Nucleus accumbens (tissue), 56 donors: ENCODE measurements around the gene SLC13A3.
A peak's percentile ranks its signal among the peaks of the same experiment; 100 is the strongest.

Experiments used
- DNase-seq, 56 donors: peaks; one replicate each; lab custom pipeline; 2025; lab: John Stamatoyannopoulos, UW

Gene SLC13A3

GRCh38 chr20:46638134-46638897 is 12.9 kb downstream of the SLC13A3 start:
- peak in 35 of 56 donors; percentile 12 to 72 (median 43) for DNase-seq

DNA sequence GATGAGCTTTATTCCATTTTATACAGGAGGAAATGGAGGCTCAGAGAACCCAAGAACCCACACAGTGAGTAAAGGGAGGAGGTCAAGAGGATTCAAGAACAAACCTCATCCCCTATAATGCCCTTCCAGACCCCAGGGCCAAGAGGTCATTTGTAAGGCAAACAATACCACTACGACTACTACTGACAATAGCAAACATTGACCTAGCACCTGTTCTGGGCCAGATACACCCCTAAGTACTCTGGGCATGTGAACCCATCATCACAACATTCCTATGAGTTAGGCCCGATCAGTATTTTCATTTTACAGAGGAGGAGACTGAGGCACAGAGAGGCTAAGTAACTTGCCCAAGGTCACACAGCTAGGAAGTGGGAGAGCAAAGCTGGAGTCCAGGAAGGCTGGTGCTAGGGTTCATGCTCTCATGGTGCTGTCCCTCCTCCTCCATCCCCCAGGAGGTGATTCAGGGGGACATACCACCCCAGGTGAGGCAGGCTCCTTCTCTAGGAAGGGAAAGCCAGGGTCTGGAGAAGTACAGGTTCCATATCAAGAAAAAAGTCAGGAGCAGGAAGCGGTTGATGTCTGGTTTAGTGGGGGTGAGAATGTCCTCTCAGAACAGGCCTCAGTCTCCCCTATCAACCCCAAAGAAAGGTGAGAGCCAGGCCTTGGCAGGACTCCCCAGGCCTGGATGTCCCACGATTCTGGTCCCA is 13.7 kb downstream of the SLC13A3 start:
- no peak for DNase-seq

- peak in 5 of 56 donors; percentile 6 to 26 (median 16) for DNase-seq
Measured at GRCh38 chr20:46637020-46637419, 14.2 kb downstream of the SLC13A3 start.

- no peak for DNase-seq
Measured at GRCh38 chr20:46636514-46636913, 14.7 kb downstream of the SLC13A3 start.

- DNase-seq, result peak in 1 of 56 donors; percentile 30
Measured at GRCh38 chr20:46635514-46636136, 15.6 kb downstream of the SLC13A3 start.

DNA sequence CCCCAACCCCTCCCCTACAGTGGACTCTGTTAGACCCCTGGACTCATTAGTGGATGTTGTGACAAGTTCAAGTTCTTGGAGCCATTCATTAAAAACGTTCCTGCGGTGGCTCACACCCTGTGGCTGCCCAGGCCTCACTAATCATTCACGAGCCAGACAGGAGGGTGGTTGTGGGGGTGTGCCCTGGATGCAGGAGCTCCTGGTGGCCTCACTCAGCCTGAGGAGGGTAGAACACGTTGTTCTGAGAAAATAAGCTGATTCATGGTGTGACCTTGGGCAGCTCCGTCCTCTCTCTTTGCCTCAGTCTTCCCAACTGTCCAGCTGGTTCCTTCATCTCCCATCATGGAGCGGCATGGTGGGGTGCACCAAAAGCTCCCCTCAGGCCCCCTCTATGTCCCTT is 16.7 kb downstream of the SLC13A3 start:
- no peak for DNase-seq

DNA sequence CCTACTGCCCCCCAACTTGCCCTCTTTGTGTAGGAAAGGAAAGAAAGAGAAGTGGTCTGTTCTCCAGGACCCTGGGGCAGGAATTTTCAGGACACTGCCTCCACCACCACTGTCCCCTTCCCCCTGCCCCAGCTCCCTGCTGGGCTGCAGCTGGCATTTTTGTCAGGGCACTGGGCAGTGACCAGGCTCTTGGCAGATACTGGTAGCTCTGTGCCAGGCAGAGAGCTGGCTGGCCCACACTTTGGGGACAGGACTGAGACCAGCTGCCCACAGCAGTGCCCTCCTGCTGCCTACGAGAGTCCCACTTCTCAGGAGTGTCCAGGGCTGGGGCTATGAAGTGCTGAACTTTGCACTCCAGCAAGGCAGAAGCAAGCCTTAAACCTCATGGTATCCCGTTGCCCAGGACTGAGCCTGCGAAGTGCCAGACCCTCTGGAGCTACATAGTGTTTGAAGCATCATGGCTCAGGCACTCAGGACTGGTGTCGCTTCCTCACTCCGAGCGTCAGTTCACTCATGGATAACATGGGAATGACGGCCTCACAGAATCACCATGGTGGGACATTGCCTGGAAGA is 19.3 kb downstream of the SLC13A3 start:
- peak in 43 of 56 donors; percentile 12 to 86 (median 49) for DNase-seq

- peak in 5 of 56 donors; percentile 11 to 46 (median 17) for DNase-seq
Measured at GRCh38 chr20:46631212-46631869, 19.9 kb downstream of the SLC13A3 start.

DNA sequence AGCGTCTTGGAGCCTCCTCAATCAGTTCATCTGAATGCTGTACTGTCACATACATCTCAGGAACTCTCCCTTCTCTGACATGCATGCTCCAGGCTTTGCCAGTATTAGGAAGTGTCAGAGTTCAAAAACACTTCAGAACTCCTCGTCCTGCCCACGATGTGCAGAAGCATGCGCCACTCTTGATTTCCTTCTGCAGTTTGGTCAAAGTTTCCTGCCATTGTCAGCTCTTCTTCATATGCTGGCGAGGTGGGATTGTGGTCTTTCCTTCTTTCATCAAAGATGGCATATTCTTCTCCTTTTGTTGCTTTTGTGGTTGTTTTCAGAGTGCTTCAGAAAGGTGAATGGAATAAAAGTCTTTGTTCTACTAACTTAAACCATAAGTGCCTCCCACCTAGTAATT is 21.0 kb downstream of the SLC13A3 start:
- no peak for DNase-seq

DNA sequence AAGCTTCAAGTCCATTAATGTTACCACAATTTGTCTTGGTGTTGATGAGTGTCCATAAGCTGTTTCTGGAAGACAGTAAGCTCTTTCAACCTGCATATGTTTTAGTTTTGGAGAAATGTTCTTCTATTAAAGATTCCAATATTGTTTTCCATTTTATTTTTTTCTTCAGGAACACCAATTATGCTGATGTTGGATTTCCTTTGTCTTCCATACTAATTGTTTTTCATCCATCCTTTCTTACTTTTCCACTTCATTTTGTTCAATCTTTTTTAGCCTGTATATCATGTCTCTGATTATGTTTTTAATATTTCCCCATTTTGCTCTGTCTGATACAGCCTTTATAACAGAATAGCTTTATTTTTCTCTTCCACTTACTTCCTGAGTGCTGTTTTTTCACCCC is 21.9 kb downstream of the SLC13A3 start:
- no peak for DNase-seq

- peak in 1 of 56 donors; percentile 8 for DNase-seq
Measured at GRCh38 chr20:46627234-46627633, 24.0 kb downstream of the SLC13A3 start.

DNA sequence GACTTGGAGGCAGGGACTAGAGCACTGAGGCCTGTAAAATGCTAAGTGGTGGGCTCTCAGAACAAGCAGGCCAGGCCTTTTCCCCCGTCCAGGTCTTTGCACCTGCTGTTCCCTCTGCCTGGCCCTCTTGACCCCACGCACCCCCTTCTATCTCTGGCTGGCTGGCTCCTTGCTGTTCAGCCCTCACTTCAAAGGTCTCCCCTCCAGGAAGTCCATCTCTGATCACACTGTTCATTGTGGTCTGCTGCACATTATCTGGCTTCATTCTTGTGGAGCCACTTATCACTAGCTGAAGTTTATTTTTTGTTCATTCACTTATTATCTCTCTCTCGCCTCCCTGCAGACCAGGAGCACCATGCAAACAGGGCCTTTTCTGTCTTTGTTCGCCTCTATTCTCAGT is 24.5 kb downstream of the SLC13A3 start:
- no peak for DNase-seq

- DNase-seq, result no peak
Measured at GRCh38 chr20:46625875-46626373, 25.3 kb downstream of the SLC13A3 start.

DNA sequence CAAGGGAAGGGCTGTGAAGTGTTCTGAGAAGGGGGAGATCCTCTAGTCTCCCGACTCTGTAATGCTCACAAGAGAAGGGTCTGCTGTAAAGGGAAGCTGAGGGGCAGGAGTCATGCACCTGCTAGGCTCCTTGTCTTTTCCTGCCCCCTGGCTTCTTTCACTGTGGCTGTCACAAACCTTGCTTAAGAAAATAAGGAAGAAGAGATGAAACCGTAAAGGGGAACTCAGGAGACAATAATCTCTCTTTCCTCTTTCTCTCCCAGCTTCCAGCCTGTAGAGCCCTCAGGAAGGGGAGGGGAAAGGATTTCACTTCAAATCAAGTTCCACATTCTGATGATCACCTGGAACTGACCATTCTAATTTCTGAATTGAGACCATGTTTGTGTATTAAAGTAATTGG is 26.3 kb downstream of the SLC13A3 start:
- no peak for DNase-seq

DNA sequence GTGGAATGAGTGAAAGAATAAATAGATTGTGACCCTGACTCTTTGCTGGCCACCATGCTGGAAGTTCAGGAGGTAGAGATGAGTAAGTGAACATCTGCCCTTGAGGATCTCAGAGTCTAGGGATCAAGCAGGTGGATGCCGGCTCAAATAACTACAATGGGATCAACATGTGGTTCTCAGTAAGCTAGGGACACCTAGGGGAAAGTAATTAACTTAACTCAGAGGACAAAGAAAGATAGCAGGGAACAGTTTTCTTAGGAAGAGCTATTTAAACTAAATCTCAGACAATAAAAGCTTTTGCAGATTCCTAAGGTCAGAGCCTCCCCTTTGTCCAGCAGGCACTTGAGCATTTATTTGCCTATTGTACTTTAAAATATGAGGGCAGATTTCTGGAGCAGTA is 29.1 kb downstream of the SLC13A3 start:
- DNase-seq, result no peak

GRCh38 chr20:46621492-46621891 is 29.8 kb downstream of the SLC13A3 start:
- DNase-seq, result no peak

DNA sequence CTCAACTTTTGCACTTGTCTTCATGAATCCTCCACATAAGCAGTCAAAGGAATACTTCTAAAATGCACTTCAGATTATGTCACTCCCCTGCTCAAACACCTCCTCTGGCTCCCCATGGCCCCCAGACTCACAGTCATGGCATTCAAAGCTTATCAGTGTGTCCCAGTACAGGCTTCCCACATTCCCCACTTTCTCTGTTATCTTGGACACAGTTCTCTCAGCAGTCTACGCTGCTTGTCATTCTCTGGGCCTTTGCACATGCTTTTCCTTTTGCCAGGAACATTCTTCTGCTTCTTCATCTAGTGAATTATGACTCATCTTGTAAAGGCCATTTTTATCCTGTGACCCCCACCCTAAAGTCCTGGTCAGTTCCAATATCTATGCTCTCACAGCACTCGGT is 31.8 kb downstream of the SLC13A3 start:
- no peak for DNase-seq

DNA sequence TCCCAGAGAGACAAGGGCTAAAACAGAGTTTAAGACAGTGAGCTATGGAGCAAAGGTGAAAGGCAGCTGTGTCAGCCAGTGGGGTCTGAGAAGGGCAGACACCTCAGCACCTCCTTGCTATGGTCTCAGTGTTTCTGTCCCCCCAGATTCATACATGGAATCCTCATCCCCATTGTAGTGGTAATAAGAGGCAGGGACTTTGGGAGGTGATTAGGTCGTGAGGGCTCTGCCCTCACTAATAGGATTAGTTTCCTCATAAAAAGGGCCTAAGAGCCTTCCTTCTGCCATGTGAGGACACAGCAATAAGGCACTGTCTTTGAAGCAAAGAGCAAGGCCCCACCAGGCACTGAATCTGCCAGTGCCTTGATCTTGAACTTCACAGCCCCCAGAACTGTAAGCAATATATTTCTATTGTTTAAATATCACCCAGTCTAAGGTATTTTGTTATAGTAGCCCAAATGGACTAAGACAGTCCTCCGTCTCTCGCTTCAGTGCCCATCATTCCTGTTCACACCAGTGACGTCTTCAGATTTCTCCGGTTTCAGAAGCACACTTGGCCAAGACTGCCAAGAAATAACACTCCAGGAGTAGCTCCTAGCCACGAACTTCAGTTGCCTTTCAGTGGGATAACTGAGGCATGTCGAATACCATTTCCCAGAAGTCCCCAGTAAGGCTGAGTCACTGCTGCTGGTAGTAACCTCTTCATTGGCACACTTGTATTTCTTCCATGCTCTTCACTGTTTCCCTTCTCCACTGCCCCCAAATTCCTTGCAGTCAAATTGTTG is 32.8 kb downstream of the SLC13A3 start:
- DNase-seq, result no peak

DNA sequence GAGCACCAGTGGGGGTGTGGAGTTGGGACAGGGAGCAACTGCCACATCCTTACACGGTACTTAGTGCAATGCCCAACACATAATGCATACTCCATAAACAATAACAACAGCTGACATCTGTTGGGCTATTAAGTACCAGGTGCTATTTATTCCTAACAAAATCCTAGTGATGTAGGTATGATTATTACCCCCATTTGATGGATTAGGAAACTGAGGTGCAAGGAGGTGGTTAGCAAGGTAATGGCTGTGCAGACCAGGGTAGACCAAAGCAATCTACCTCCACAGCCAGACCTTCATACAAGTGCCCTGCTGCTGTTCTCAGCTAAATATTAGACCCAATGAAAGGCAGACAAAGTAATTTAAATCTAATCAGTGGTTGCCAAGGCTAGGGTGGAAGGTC is 36.8 kb downstream of the SLC13A3 start:
- no peak for DNase-seq

DNA sequence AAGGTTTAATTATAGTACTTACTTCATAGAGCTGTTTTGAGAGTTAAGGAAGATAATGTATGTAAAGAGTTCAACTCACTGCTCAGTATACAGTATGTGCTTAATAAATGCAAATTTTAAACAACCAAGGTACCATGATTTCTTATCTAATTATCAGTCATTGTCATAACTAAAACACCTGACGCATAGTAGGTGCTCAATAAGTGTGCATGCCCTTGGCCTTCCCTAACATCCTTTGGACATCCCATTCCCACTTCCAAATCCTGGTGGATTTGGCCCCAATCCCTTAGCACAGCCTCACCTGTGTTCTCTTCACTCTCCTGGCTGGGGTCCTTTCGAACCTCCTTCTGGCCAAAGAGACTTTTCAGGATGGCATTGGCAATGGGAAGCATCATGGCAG is 41.1 kb downstream of the SLC13A3 start:
- no peak for DNase-seq
